GM18909 (cell line): ENCODE measurements around the gene NANS.
A peak's percentile ranks its signal among the peaks of the same experiment; 100 is the strongest.
"Not testable (repeated sequence)": the region's sequence is repeated elsewhere in the genome, so short reads cannot be mapped to it uniquely, and the experiment has no call there.

Experiments
- ATAC-seq: cut with Tn5 transposase; IDR thresholded peaks from one replicate; pipeline ENCODE4 v1.9.1; 2021; ENCODE audit warnings: mild to moderate bottlenecking; ENCODE audit not compliant: unreplicated experiment, poor library complexity

The NANS gene, protein sequence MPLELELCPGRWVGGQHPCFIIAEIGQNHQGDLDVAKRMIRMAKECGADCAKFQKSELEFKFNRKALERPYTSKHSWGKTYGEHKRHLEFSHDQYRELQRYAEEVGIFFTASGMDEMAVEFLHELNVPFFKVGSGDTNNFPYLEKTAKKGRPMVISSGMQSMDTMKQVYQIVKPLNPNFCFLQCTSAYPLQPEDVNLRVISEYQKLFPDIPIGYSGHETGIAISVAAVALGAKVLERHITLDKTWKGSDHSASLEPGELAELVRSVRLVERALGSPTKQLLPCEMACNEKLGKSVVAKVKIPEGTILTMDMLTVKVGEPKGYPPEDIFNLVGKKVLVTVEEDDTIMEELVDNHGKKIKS

DNA sequence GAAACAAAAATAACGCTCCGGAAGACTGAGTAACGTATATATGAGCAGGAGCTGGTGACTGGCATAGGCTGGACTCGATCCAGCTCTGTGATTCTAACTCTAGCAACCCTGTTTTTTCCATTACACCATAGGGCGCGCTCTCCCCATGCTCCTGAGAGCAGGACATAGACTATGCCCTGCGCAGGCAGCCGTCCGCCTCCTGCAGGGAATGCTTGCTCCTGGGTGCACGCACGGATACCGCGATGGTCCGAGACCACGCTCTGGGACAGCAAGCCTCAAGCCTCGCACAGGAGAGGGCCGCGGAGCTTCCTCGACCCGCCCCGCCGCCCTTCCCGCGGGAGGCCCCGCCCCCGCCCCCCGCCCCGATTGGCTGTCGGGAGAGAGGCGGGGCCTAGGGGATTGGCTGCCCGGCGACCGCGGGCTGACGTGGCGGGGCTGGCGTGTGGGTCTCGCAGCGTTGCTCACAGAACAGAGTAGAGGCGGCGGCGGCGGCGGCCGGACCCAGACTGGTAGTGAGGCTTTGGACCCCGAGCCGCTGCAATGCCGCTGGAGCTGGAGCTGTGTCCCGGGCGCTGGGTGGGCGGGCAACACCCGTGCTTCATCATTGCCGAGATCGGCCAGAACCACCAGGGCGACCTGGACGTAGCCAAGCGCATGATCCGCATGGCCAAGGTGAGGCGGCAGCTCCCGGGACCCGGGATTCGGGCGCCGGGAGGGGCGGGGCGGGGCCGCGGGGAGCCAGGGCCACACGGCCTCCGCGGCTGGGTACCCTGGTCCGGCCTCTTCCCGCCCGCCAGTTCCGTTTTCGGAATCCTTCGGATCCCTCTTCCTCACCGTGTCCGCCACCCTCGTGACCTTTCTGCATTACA lies at the start of gene NANS:
TSS of gene NANS (plus strand) at position 464 of the 869 bp plus-strand sequence. CDS start at position 541, 77 bp downstream.
- peak; percentile 95 for ATAC-seq

DNA sequence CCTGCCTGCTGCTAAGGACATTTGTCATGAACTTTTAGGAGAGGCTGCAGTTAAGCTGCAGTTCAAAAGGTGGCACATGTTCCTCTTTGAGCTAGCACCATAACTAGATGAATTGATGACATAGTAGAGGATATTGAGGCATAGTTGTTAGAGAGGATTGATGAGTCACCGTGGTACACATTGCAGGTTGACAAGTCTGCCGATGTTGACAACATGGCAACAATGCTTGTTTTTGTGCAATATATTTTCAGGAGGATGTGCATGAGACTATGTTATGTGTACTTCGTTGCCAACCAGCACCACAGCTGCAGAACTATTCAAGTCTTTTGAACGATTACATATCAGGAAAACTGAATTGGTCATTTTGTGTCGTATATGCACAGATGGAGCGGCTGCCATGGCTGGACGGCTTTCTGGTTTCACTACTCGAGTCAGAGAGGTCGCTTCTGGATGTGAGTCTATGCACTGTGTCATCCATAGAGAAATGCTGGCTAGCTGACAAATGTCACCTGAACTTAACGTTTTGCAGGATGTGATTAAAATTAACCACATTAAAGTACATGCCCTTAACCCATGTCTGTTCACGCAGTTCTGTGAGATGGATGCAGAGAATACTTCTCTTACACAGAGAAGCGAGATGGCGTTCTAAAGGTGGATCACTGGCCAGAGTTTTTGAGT lies 49.1 kb upstream of the NANS start:
- no peak for ATAC-seq

DNA sequence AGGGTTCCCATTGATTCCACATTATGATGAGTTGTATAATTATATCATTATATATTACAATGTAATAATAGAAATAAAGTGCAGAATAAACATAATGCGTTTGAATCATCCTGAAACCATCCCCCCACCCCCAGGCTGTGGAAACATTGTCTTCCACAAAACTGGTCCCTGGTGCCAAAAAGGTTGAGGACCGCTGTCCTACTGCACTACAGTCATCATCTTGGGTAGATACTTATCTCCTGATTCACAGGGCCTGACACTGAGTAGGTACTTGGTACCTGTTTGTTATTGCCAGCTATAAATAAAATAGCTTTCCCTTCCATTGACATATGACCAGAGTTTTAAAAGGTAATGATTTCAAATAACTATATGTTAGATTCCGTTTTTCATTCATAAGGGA lies 47.8 kb upstream of the NANS start:
- no peak for ATAC-seq

DNA sequence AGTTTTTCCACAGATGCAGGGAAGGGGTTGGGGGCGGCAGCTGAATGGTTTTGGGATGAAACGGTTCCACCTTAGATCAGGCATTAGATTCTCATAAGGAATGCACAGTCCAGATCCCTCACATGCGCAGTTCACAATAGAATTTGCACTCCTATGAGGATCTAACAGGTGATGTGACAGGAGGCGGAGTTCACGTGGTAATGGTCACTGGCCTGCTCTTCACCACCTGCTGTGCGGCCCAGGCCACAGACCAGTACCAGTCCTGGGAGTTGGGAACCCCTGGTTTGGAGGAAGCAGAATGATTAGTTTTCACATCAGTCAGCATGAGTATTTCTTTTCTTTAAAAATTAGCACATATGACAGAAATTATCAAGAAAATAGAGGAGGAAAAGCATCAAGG lies 47.1 kb upstream of the NANS start:
- no peak for ATAC-seq

DNA sequence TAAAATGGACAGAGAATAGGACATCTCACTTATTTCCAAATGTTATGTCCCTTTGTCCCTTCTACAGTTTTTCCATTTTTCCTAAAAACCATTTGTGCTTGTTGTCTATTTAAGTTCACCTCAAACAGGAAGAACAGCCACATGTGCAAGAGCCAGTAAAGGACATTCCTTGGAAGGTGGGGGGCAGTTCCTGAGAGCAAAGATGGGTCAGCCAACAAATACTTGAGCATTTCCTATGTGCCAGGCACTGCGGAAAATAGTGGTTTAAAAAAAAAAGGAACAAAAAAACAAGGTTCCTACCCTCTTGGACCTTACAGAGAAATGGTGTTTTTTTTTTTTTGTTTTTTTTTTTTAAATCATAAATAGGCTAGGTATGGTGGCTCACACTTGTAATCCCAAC lies 46.6 kb upstream of the NANS start:
- no peak for ATAC-seq

DNA sequence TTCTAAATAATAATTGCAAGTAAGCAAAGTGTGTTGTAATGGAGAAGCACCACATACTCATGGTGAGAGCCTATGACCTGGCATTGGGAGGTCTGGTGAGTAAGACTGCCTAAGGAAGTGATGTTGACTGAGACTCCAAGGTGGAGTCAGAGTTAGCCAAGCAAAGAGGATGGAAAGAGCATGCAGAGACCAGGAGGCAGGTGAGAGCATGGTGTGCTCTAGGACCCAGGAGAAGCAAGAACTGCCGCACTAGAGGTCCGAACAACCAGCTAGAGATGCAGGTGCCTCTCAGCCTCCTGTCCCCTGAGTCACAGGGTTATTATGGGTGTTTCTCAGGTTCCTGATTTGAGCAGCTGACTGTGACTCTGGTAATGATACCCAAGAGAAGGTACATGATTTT lies 46.1 kb upstream of the NANS start:
- ATAC-seq: peak; percentile 92

DNA sequence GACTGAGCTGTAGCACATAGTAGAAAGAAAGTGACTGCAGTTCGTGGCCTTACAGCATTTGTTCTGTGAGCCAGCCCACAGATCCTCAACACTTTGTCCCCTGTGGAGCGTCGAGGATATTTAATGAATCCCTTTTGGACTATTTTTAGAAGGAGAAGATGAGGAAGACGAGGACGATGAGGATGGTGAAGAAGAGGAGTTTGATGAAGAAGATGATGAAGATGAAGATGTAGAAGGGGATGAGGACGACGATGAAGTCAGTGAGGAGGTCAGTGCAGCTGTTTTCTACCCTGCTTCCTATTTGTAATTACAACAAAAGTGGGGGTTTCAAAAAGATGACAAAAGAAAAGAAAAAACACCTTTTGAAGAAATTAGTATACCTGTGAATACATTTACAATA lies 45.4 kb upstream of the NANS start:
- no peak for ATAC-seq

DNA sequence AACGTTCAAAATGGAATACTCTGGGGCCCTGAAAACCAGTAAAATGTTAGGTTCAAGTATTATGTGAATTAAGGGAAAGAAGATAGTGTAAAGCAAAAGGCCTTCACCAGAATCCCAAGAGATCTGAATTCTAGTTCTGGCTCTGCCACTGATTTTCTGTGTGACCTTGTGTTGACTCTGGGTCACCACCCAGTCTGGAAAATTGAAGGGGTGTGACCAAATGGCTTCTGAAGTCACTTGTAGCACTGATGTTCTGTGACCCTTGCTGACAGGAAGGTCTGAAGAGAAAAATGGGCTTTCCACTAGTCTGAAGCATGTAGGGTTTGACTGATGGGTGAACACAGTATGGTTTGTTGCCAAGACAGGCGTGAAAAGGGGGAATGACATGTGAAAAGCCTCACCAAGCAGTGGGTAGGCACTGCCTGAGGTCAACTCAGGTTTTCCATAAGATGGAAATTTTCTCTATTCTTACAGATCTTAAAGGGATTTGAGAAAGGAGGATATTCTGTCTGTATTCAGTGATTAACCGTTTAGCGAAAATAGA lies 40.3 kb upstream of the NANS start:
- ATAC-seq: no peak

DNA sequence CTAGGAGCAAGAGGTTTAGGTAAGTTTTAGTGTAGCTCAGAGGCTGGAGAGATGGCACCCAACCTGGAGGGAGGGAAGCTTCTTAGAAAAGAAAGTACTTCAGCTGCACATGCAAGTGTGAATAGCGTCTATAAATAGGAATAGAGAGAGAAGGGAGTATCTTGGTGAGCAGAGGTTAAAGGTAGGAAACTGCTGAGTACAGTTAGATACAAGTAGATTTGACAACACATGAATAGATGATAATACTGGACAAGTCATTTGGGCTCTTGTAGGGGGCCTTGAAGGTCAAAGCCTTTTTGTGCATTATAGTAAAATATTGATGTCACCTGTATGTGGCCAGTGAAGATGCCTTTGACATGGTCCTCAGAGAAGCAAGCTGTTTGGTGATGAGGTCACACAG lies 39.2 kb upstream of the NANS start:
- no peak for ATAC-seq

DNA sequence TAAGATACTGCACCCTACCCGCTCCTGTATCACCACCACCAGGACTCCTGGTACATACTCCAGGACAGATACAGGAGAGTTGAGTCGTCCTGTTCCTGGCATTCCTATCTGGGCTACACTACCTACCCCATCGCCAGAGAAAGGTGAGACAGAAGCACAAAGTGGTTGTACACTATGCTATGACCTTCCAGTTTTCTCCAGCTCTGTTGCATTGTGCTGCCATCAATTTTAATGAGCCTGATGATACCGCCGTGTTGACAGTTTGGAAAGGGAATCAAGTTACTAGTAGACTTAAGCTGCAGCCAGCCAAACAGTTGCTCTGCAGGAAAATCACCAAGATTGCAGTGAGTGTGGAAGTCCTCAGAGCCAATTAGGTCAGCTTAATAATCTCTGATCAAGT lies 38.2 kb upstream of the NANS start:
- ATAC-seq: no peak

DNA sequence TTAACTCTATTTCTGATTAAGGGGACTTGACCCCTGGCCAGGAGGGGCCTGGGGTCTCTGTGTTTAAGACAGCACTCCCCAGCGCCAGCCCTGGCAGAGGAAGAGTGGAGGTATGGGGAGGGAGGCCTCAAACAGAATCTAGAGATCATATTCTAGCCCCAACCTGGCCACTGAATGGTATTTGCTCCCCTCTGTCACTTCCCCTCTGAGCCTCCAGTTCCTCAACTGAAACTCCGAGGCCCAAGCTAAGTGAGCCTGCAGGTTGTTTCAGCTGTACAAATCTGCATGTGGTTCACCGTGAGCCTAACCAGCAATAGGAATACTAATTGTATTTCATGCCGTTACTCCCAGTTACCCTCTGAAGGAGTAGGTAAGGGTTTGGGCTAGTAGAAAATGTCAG lies 37.4 kb upstream of the NANS start:
- ATAC-seq: no peak

DNA sequence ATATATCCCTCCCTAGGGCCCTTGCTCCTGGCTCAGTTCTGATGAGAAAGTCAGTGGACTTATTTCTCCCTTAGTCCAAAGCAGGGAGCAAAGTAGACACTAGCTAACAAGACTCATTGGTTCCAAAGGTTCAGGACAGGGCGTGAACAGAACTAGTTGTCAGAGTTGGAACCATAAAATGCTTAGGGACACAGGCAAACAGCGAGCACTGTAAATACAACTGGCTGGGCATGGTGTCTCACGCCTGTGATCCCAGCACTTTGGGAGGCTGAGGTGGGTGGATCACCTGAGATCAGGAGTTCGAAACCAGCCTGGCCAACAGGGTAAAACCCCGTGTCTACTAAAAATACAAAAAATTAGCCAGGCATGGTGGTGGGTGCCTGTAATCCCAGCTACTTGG lies 36.7 kb upstream of the NANS start:
- not testable (repeated sequence) for ATAC-seq

DNA sequence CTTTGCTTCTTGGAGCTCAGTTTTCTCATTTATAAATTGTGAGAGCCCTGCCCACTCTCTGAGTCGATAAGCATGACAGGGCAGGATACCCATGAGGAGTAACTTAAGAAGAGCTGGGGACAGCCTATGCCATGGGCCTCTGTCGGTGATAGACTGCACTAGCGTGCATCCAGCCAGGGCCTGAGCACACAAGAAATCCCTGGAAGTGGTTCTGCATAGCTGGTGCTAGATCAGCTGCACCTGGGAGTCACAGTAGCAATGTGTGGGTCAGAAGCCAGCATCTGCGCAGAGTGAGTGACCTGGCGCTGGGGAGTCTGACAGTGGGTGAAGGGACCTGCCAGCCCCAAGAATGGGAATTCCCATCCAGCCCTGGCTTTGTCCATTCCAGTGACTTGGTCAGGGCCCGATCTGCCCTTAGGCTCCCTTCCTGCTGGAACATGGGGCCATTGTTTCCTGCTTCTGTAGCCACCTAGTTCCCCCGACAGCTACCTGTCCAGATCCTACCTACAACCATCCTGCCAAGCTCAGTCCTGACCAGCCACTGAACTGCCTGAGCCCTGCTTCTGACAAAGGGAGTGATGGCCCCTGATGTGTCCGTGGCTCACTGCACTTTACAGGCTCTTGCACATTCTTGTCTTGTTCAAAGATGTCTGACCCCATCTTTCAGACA lies 35.9 kb upstream of the NANS start:
- no peak for ATAC-seq

DNA sequence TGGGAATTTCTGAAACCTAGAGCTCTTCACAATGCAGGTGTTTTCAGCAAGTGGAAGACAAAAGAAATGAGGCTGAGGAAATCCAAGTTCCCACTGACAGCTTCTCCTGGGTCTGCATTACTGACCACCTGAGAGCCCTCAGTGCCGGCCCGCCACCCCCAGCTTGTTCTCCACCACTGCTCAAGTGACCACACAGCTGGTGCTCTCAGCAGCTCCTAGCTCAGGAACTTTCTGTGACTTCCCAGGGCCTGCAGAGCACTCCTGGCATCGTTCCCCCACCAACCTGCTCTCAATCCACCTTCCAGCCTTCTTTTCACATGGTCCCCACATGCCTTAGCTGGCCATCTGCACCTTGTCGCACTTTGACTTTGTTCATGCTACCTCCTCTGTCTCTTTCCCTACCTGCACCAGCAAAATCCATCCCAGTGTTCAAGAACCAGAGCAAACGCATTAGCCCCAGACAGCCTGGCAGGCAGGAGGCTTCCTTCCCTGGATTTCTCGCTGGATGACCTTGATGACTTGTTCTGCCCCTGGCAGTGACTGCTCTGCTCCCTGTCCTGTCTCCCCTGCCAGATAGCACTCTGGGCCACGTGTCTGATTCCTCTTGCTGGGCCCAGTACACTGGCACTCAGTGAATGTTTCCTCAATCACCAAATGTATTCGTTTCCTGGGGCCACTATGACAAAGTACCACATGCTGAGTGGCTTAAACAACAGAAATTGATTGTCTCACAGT lies 35.1 kb upstream of the NANS start:
- no peak for ATAC-seq

DNA sequence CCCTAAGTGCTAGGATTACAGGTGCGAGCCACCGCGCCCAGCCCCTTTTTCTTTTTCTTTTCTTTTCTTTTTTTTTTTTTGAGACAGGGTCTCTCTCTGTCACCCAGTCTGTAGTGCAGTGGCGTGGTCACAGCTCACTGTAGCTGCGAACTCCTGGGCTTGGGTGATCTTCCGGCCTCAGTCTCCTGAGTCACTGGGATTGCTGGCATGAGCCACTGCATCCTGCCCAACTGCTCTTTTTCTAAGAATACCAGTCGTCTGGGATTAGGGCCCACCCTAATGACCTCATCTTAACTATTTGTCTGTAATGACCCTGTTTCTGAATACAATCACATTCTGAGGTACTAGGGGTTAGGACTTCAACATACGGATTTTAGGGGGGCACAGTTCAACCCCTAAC lies 34.1 kb upstream of the NANS start:
- ATAC-seq: no peak

DNA sequence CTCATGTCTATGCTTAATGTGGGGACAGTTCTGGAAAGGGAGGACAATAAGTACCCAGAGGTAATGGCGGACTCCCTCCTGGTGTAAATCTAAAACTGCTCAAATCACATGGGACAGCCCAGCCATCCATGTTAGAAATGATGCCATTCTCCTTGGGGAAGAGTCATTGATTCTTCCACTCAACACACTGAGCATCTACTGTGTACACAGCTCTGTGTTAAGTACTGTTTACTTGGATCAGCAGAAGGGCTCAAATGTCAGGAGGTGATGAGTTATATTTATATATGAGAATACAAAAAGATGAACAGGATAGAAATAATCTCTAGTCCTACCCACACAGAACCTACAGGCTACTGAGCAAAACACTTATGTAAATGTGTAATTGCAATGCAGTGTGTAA lies 31.8 kb upstream of the NANS start:
- no peak for ATAC-seq

DNA sequence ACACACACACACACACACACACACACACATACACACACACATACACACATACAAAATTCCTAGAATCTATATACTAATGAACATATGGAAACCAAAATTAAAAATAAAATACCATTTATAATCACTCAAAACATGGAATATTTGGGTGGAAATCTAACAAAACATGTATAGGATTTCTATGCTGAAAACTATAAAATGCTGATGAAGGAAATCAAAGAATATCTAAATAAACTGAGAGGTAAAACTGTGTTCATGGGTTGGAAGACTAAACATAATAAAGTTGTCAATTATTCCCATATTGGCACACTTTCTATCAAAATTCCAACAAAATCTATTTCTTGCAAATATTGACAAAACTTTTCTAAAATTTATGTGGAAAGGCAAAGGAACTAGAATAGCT lies 25.4 kb upstream of the NANS start:
- no peak for ATAC-seq

DNA sequence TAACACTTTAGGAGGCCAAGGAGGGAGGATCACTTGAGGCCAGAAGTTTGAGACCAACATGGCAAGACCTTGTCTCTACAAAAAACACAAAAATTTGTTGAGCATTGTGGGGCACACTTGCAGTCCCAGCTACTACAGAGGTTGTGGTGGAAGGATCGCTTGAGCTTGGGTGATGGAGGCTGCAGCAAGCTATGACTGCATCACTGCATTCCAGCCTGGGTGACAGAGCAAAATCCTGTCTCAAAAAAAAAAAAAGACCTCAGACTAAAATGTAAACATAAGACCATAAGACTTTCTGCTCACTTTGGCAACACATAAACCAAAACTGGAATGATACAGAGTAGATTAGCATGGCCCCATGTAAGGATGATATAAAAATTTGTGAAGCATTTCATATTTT lies 24.6 kb upstream of the NANS start:
- no peak for ATAC-seq
